COLO668 (cell line): ENCODE results near the gene CDH11.

Experiments
- DNase-seq: peaks from one replicate; lab custom pipeline; 2025; ENCODE audit not compliant: unreplicated experiment; lab: John Stamatoyannopoulos, UW

CDH11 gene

GRCh38 chr16:65118871-65119270 lies 3.0 kb downstream of the CDH11 start:
- no peak for DNase-seq

DNA sequence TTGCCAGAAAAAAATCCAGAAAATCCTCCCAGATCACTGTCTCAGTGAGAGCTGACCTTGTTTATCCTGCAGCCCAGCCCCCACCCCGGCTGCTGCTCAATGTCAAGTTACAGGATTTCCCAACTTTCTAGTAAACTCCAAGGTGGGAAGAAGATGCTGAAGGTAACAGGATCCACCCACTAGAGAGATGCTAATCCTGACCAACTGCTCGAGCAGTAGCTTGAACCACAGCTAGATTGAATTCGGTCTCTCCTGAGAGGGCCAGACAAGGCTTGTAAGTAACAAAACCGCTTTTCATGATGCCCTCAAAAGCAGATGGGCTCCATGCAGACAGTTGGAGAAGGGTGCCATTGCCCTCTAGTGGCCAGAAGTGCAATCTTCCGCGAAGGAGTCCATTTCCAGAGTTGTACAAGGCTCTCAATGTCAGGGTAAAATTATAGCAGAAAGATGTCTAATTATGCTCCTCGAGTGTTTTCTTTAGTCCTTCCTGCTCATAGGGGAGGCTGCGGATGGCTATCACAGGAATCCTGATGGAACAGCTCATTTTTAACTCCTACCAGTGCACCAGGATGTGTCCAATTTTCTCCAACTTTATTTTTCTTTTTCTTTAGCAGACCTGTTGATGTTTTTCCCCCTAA lies 3.9 kb downstream of the CDH11 start:
- peak; percentile 56 for DNase-seq

DNA sequence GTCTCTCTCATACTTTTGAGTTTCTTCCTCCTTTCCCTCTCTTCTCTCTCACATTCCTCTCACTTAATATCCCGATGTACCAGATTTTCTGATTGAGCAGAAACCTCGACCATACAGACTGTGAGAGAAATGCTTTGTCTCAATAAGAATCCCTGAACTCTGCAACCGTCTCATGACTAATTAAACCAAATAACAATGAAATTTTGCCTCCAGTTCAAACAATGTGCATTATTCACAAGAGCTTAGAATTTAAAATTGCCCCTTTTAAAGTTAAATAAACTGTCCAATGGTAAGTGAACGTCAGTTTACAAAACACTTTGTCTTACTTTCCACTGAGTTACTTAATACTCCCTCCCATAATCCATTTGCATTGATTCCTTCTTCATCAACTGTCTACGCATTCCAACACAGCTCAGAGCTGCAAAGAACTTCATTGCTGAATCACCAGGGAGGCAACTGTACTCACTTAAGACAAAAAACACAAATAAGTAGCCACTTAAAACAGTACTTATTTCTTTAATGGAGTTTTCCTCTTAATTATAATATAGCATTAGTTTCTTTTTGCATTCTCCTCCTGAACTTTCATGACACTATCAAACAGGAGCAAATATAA lies 4.9 kb downstream of the CDH11 start:
- no peak for DNase-seq

DNA sequence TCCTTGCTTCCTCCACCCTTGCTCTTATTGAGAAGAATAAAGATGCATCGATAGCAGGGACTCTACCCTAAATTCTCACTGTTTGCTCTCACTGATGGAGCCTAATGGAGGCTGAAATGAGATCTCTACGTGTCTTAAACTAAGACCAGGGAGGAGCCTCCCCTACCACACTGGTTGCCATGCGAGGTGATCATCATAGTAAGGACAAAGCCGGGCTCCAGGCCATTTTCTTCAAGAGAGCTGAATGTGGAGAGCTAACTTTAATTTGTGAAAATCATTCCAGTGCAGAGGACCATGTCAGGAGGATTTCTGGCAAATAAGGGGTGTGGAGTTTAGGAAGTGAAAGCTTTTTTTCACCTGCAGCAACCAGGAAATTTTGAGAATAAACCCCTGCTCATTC lies 5.6 kb downstream of the CDH11 start:
- no peak for DNase-seq

- no peak for DNase-seq
Observed at GRCh38 chr16:65114527-65114926, 7.3 kb downstream of the CDH11 start.

DNA sequence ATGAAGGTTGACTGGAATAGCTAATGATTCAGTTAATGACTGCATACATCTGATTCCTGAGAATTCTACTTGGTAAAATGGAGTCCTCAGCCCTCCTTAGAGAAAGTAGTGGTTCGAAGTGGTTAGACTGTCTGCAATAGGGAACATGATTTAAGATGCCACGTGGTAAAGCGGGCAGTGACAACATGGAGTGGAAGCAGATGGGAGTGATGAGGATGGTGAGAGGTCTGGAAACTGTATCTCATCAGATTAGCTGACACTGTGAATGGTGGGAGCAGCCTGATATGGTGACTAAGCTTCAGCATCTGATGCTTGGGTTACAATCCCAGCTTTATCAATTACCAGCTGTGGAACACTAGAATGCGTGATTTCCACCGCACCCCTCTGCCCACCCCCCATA lies 8.4 kb downstream of the CDH11 start:
- DNase-seq, result no peak

GRCh38 chr16:65111306-65111705 lies 10.6 kb downstream of the CDH11 start:
- peak; percentile 22 for DNase-seq

DNA sequence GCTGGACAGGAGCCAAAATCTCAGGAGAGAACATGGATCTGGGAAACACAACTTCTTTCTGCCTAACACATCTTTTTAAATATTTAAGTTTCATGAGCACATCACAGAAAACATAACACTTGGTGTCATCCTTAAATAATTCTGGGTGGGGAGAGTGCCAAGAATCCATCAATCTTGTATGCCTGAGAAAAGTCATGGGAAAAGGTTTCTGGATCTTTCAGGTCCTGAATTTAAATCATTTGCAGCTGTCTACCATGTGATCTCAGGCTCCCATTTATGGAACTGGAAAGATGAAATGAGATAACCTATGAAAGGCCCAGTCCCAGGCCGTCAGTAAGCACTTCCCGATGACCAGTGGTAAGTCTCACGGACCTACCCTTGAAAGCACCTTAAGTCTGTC lies 15.1 kb downstream of the CDH11 start:
- no peak for DNase-seq

DNA sequence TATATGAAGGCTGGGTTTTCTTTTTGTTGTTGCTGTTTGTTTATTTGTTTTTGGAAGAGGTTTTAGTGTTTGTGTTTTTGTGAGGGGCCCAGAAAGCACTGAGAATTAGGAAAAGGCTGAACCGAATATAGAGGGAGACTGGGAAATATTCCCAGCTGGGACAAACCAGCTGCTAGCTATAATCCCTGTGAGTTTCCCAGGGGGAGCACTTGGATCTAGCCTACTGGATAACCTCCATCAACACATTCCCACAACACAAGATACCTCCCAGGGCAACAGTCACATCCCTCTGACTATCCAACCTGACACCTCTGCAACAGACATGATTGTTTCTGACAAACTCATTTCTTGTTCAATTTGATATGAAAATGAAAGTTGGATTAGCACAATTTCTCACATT lies 16.7 kb downstream of the CDH11 start:
- DNase-seq, result no peak

DNA sequence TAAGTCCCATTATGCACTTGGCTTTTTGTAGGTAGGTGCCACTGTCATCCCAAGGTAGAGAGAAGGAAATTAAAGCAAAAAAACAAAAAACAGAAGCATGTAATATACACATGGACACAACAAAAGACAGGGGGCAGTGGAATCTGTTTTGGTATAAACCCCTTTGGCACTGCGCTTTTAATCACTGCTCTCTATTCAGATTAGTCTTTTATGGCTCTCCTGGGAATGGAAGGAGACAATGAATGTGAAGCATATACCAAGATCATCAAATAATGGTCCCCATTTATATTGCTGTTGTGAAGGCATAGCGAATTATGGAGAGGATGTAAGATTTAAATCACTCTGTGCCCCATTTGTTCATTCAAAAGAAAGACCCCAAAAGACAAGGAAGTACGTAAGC lies 17.4 kb downstream of the CDH11 start:
- no peak for DNase-seq

DNA sequence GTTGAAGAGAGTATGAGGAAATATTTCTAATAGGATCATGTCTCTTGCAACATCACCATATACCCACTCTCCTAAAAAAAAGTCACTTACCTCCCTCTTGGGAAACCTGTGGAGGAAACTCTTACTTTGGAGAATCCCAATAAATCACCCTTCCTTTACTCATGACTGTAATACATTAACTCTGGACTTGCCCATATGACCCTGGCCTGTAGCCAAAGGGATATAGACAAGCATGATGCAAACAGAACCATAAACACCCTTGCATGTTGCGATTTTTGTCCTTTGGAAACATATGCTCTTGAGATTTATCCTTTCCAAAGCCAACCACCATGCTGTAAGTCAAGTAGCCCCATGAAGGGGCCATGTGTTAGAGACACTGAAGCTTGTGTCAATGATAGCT lies 19.5 kb downstream of the CDH11 start:
- no peak for DNase-seq

DNA sequence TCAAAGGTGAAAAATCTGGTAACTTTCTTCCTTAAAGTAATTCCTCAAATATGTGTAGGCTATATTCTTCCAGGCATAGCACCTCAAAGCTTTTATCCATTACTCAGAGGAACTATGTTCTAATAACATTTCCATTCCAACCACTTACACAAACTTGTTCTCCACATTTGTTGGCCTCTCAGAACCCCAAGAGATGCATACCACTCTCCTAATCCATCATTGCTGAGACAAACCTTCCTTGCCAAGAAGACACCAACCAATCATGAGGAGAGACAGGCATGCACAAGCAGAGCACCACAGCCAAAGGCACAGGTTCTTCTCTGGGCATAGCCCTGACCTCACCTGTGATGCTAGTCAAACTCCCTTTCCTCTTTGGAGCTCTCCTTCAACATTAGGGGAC lies 20.9 kb downstream of the CDH11 start:
- no peak for DNase-seq

DNA sequence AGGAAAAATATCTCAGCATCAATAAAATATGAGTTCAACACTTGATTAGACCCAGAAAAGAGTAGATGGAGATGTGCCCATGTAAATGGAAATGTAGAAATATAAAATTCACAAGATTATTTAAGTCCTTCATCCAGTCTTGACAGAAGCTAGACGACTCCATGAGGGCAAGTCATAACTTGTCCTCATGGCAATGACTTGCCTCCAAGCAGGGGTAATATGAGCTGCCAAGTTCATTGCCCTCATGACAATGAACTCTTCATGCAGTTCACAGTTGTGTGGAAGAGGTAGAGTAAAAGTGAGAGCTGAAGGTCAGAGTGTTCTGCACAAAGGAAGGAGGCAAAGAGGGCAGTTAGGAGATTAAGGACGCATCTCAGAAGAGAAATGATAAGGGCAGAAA lies 22.3 kb downstream of the CDH11 start:
- DNase-seq, result no peak

GRCh38 chr16:65098916-65099315 lies 22.9 kb downstream of the CDH11 start:
- DNase-seq, result no peak

- no peak for DNase-seq
Observed at GRCh38 chr16:65097296-65097695, 24.6 kb downstream of the CDH11 start.

DNA sequence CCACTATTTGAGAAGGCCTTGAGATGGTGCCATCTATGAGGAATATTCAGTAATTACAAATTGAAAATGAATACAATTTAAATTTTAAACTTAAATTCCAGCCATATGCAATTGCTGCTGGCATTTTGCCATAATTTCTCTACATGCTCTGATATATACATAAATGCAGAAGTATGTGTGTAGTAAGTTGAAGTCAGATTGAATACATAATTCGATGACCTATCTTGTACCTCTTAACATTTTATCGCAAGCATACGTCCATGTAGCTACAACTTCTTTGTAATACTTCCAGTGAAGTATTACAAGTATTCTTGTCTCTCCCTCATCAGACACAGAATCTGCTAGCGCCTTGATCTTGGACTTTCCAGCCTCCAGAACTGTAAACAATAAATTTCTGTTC lies 26.0 kb downstream of the CDH11 start:
- DNase-seq, result no peak

DNA sequence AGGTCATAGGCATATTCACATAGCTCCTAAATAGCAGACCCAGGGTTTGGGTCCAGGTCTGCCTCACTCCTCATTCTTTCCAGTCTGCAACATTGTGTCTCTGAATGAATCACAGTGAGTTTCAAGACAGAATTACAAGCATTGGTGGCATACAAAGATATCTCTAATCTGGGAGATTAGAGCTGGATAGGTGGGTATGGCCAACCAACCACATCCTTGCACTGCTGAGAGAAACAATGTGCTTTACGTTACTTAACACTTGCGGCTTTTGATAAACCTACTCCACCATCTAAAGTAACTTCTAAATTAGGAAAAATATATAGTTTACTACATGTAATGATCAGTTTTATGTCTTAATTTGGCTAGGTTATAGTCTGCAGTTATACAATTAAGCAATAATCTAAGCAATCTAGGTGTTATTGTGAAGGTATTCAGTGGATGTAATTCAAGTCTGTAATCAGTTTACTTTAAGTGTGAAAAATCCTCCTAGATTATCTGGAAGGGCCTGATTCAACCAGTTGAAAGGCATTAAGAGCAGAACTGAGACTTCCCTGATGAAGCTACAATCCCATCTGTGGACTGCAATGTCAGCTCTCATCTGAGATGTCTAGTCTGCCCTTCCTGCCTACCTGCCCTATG lies 26.7 kb downstream of the CDH11 start:
- no peak for DNase-seq

DNA sequence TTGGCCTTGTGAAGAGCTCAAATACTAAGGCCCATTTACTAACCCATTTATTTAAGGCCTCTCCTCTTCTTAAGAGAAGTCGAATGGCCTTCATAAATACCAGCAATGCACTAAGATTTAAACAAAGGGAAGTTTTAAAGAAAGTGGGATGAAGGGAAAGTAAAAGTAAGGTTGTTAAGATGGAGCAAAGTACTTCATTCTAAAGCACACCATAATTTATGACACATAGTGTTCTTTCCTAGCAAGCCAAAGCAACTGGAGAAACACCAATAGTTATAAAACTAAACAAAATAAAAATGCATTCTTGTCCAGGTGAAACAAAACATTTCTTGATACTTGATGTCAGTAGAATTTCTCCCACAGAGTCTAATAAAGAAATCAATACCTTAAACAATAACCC lies 27.9 kb downstream of the CDH11 start:
- no peak for DNase-seq

DNA sequence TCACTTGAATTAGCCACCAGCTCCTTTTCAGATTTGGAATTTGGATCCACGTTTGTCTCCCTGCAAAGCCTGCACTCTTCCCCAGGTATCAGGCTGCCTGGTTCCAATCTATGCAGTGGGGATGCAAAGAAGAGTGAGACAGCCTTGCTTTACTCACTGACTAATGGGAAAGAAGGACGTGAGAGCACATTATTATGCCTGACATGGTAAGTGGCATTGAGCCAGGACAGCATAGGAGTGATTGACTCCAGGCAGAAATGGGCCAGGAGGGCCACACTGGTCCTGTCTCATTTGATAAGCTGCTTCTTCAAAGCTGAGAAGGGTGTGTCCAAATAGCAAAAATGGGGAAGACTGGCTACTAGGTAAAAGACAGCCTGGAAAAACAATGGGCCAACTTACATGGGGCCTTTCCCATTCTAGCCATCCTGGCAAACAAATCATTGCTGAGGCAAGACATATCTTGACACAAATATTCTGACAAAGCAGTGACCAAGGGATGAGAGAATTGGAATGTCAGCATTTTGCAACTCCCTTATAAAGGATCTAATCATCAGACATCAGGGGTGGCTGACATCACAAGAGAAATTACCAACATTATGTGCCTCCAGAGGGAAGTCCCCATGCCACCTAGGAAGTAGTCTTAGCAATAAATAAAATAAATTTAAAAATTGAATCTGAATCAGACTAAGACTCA lies 38.6 kb downstream of the CDH11 start:
- no peak for DNase-seq

- DNase-seq, result no peak
Observed at GRCh38 chr16:65079549-65079948, 42.3 kb downstream of the CDH11 start.

DNA sequence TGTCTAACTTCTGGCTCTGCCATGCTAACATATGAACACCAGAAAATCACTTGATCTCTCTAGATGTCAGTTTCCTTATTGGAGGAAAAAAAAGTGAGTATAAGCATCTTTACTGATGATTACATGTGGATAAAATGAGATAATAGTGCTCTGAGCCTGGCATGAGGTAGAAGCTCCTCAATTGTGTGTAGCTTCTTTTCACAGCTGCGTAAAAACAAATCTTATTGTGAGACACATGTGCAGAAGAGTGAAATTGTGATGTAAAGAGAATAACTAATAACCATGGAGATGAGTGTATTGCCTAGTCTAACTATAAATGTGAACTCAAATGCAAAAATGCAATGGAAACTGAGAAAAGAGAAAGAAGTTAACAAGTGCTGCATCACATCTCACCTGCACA lies 44.7 kb downstream of the CDH11 start:
- DNase-seq, result no peak

DNA sequence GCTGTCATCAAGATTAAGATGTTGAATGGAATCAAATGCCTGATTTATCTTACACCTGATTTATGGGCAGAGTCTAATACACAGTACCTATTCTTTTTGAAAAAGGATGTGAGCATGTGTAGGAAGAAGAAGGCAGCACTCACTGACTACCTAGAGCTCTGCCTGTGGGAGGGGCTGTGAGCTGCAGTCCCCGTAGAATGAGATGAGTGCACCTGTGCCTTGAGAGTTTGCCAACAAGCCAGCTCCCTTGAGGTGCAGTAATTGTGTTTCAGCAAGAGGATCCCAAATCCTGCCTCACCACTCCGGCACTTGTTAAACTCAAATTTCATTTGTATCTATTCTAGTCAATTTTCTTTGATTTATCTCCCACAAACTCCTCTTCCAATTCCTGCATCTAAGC lies 46.0 kb downstream of the CDH11 start:
- DNase-seq, result no peak
